SIG-M5 treated with dmso at 0.1 percent for 504 hours (cell line): ENCODE data around the gene NAT10.
"Not testable (repeated sequence)": the region's sequence is repeated elsewhere in the genome, so short reads cannot be mapped to it uniquely, and the experiment has no call there.

ENCODE experiments used
- DNase-seq: peaks from one replicate; lab custom pipeline; 2025; ENCODE audit not compliant: unreplicated experiment; lab: John Stamatoyannopoulos, UW

Gene NAT10

GRCh38 chr11:34166806-34167740, 61.6 kb downstream of the NAT10 start:
- no peak for DNase-seq

GRCh38 chr11:34167961-34168360, 62.5 kb downstream of the NAT10 start:
- no peak for DNase-seq

GRCh38 chr11:34168642-34169420, 63.4 kb downstream of the NAT10 start:
- DNase-seq, result no peak

GRCh38 chr11:34169686-34170085, 64.3 kb downstream of the NAT10 start:
- DNase-seq, result no peak

GRCh38 chr11:34173050-34173449, 67.6 kb downstream of the NAT10 start:
- DNase-seq, result no peak

- DNase-seq, result peak; percentile 40
These were observed 69.1 kb downstream of the NAT10 start for GRCh38 chr11:34174412-34175041.

GRCh38 chr11:34175284-34176019, 70.0 kb downstream of the NAT10 start:
- DNase-seq, result no peak

GRCh38 chr11:34176751-34177209, 71.4 kb downstream of the NAT10 start:
- DNase-seq, result no peak

GRCh38 chr11:34178209-34178821, 72.9 kb downstream of the NAT10 start:
- DNase-seq, result no peak

- no peak for DNase-seq
These were observed 73.7 kb downstream of the NAT10 start for GRCh38 chr11:34179026-34179675.

GRCh38 chr11:34180040-34180813, 74.8 kb downstream of the NAT10 start:
- no peak for DNase-seq

- not testable (repeated sequence) for DNase-seq
These were observed 75.4 kb downstream of the NAT10 start for GRCh38 chr11:34180814-34181165.

GRCh38 chr11:34181251-34181650, 75.8 kb downstream of the NAT10 start:
- no peak for DNase-seq

GRCh38 chr11:34181856-34182405, 76.5 kb downstream of the NAT10 start:
- DNase-seq, result no peak

GRCh38 chr11:34182425-34182824, 77.0 kb downstream of the NAT10 start:
- no peak for DNase-seq

- no peak for DNase-seq
These were observed 77.7 kb downstream of the NAT10 start for GRCh38 chr11:34182921-34183685.

GRCh38 chr11:34183848-34184391, 78.5 kb downstream of the NAT10 start:
- DNase-seq, result no peak

GRCh38 chr11:34184505-34185015, 79.1 kb downstream of the NAT10 start:
- DNase-seq, result no peak
